Measurements from ENCODE around the gene GDF9.

The GDF9 gene

GRCh38 chr5:132815454-132815853 lies 50.8 kb downstream of the GDF9 start:
- no peak for DNase-seq

- DNase-seq = no peak
These were observed 51.6 kb downstream of the GDF9 start for GRCh38 chr5:132814503-132815294.

GRCh38 chr5:132813599-132814502 lies 52.4 kb downstream of the GDF9 start:
- no peak for DNase-seq

- no peak for DNase-seq
These were observed 53.3 kb downstream of the GDF9 start, which contains the start of gene SOWAHA for GRCh38 chr5:132812781-132813598. TSS of gene SOWAHA (plus strand) at chr5:132813302. CDS start at chr5:132813622, 320 bp downstream.

- DNase-seq = no peak
These were observed 54.0 kb downstream of the GDF9 start for GRCh38 chr5:132812123-132812765.
